ENCODE data around the gene PILRA.
"Not testable (repeated sequence)": the region's sequence is repeated elsewhere in the genome, so short reads cannot be mapped to it uniquely, and the experiment has no call there.

Gene PILRA

DNA sequence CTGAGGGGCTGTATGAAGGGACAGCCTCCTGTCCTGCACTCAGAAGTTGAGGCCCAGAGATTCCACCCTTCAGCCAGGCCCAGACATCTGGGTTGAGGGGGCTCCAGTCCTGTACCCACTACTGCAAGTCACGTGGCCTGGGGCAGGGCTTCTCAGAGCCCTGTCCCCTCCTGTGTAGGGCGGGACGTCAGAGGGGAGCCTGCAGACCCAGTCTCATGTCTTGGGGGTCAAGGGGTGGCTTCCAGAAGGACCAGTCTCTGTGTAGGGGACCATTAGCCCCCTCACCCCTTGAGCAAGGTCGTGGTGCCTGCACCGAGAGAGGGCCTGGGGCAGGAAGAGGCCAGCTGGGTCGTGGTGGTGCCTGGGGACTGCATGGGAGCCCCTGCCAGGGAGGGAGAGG is 593 bp upstream of the PILRA start:
- Mint-ChIP-seq H3K4me1 (peaks cover 27% of the 10 kb centered on the region), H3K4me3 (no peak overlapping the region), H3K36me3 (ENCODE audit: insufficient read depth) (peaks cover 6% of the 10 kb centered on the region), H3K27ac (ENCODE audit: low read depth) (peak overlapping the region; percentile 89), H3K9me3 (no peaks in the 10 kb centered on the region), H3K27me3 (no peaks in the 10 kb centered on the region)
- no peak for DNase-seq (ENCODE audit: low spot score in 2 of 2)
- no peak for ATAC-seq (replicated peaks; ENCODE audit: extremely low read depth, poor library complexity, severe bottlenecking)

DNA sequence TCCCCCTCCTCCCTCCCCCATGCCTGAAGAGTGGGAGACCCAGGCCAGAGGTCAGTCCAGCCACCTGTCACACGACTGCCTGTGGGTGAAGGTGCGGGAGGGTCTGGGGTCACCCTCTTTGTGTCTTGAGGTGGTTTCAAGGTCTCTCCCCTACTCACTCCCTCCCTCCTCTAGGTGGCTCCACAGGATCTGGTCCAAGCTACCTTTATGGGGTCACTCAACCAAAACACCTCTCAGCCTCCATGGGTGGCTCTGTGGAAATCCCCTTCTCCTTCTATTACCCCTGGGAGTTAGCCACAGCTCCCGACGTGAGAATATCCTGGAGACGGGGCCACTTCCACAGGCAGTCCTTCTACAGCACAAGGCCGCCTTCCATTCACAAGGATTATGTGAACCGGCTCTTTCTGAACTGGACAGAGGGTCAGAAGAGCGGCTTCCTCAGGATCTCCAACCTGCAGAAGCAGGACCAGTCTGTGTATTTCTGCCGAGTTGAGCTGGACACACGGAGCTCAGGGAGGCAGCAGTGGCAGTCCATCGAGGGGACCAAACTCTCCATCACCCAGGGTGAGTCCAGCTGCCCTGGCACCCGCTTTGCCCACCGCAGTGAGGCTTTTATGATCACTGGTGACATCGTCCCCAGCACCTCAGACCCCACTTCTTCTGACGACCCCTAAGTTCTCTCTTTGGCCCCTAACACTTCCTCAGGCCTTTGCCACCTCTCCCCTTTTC is 747 bp downstream of the PILRA start:
- H3K36me3 Mint-ChIP-seq (ENCODE audit: insufficient read depth); DNase-seq (ENCODE audit: low spot score in 2 of 2); ATAC-seq (replicated peaks; ENCODE audit: extremely low read depth, poor library complexity, severe bottlenecking); H3K27me3 Mint-ChIP-seq; H3K9me3 Mint-ChIP-seq: not testable (repeated sequence)
- peak overlapping the region; percentile 9 for H3K27ac Mint-ChIP-seq (ENCODE audit: low read depth)
- peaks cover 22% of the 10 kb centered on the region for H3K4me1 Mint-ChIP-seq
- peak overlapping the region; percentile 27 for H3K4me3 Mint-ChIP-seq

DNA sequence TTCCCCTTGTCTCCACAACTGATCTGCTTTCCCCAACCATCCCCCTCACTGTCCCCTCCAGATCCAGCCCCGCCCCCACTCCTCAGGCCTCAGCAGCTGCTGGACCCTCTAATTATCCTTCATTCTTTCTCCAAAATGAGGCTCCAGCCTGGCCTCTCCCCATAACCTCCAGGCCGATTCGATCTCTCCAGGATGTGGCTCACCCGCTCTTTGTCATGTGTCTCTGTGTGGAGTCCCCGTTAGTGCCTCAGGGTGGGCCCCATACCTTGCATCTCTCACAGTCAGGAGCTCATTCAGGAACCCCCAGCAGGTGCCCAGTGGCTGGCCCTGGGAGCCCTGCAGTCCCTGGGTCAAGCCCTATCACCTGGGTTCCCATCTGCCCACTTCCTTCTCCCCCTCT is 1.3 kb downstream of the PILRA start:
- peaks cover 20% of the 10 kb centered on the region for H3K4me1 Mint-ChIP-seq
- H3K9me3 Mint-ChIP-seq: no peaks in the 10 kb centered on the region
- H3K36me3 Mint-ChIP-seq (ENCODE audit: insufficient read depth): peaks cover 3% of the 10 kb centered on the region
- no peaks in the 10 kb centered on the region for H3K27me3 Mint-ChIP-seq
- ATAC-seq (replicated peaks; ENCODE audit: extremely low read depth, poor library complexity, severe bottlenecking): peak; percentile 24
- no peak for DNase-seq (ENCODE audit: low spot score in 2 of 2)
- H3K27ac Mint-ChIP-seq (ENCODE audit: low read depth): peak overlapping the region; percentile 9
- H3K4me3 Mint-ChIP-seq: peak overlapping the region; percentile 27

DNA sequence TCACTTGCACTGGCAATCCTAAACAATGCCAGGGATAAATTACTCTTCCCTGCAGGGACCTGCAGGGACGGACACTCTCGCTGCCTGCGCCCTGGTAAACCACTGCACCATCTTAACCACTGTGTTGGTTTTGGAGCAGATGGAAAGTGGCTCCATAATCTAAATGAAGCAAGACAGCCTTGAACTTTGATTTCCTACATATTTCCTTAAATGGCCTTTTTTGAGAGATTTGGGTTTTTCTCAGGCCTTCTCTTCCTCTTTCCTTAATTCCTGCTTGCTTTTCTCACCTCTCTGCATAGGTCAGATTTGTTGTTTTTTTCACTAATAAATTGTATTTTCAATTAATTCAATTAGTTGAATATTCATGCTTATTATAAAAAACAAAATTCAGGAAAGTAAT is 2.8 kb downstream of the PILRA start:
- H3K9me3 Mint-ChIP-seq: no peaks in the 10 kb centered on the region
- ATAC-seq (replicated peaks; ENCODE audit: extremely low read depth, poor library complexity, severe bottlenecking) (no peak), DNase-seq (ENCODE audit: low spot score in 2 of 2) (no peak)
- no peaks in the 10 kb centered on the region for H3K27me3 Mint-ChIP-seq
- peaks cover 5% of the 10 kb centered on the region for H3K36me3 Mint-ChIP-seq (ENCODE audit: insufficient read depth)
- peaks cover 20% of the 10 kb centered on the region for H3K4me1 Mint-ChIP-seq
- no peak overlapping the region for H3K4me3 Mint-ChIP-seq
- H3K27ac Mint-ChIP-seq (ENCODE audit: low read depth): peak overlapping the region; percentile 14

DNA sequence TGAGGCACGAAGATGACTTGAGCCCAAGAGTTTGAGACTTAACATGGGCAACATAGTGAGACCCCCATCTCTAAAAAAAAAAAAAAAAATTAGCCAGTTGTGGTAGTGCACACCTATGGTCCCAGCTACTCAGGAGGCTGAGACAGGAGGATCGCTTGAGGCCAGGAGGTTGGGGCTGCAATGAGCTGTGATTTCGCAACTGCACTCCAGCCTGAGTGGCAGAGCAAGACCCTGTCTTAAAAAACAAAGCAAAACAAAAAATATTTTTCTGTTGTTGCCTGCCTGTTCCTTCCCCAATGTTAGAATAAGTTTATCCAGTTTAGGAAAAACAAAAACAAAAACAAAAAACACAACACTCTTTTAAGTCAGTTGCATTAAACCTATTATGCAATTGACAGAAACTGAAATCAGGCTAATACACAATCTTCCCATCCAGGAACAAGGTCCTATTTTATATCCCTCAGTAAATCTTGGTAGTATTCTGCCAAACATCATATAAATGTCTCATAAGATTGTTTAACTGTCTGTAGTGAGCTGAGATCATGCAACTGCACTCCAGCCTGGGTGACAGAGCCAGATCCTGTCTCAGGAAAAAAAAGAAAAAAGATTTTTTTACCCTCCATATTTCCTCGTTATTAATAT is 4.9 kb downstream of the PILRA start:
- Mint-ChIP-seq H3K9me3 (no peaks in the 10 kb centered on the region), H3K27me3 (no peaks in the 10 kb centered on the region), H3K36me3 (ENCODE audit: insufficient read depth) (peaks cover 3% of the 10 kb centered on the region), H3K4me3 (no peak overlapping the region), H3K4me1 (peaks cover 13% of the 10 kb centered on the region), H3K27ac (ENCODE audit: low read depth) (no peak overlapping the region)
- no peak for ATAC-seq (replicated peaks; ENCODE audit: extremely low read depth, poor library complexity, severe bottlenecking)
- no peak for DNase-seq (ENCODE audit: low spot score in 2 of 2)

DNA sequence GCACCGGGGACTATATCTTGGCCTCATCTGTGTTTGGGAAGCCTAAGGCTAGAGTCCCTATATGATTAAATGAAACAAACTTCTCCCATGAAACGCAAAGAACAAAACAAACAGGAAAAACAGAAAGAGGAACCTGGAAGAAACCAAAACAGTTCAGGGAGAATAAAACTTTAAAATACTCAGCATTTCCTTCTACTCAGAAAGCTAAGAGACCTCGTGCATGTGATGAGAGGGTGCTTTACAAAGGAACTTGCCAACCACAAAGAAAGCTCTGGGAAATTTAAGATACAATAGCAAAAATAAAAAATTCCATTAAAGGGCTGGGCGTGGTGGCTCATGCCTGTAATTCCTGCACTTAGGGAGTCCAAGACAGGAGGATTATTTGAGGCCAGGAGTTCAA is 6.9 kb downstream of the PILRA start:
- H3K4me1 Mint-ChIP-seq: peaks cover under 1% of the 10 kb centered on the region
- no peak overlapping the region for H3K27ac Mint-ChIP-seq (ENCODE audit: low read depth)
- peaks cover 4% of the 10 kb centered on the region for H3K36me3 Mint-ChIP-seq (ENCODE audit: insufficient read depth)
- ATAC-seq (replicated peaks; ENCODE audit: extremely low read depth, poor library complexity, severe bottlenecking): no peak
- H3K9me3 Mint-ChIP-seq: no peaks in the 10 kb centered on the region
- no peak overlapping the region for H3K4me3 Mint-ChIP-seq
- DNase-seq (ENCODE audit: low spot score in 2 of 2): no peak
- no peaks in the 10 kb centered on the region for H3K27me3 Mint-ChIP-seq

DNA sequence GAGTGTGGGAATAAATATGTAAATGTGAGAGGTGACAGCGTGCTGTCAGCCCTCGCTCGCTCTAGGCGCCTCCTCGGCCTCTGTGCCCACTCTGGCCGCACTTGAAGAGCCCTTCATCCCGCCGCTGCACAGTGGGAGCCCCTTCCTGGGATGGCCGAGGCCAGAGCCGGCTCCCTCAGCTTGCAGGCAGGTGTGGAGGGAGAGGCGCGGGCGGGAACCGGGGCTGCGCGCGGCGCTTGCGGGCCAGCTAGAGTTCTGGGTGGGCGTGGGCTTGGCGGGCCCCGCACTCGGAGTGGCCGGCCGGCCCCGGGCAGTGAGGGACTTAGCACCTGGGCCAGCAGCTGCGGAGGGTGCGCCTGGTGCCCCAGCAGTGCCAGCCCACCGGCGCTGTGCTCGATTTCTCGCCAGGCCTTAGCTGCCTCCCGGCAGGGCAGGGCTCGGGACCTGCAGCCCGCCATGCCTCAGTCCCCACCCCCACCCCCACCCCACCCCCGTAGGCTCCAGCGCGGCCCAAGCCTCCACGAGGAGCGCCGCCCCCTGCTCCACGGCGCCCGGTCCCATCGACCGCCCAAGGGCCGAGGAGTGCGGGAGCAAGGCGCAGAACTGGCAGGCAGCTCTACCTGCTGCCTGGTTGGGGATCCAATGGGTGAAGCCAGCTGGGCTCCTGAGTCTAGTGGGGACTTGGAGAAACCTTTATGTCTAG is 8.4 kb downstream of the PILRA start:
- not testable (repeated sequence) for H3K27ac Mint-ChIP-seq (ENCODE audit: low read depth); H3K27me3 Mint-ChIP-seq; H3K9me3 Mint-ChIP-seq; H3K4me1 Mint-ChIP-seq; H3K36me3 Mint-ChIP-seq (ENCODE audit: insufficient read depth); ATAC-seq (replicated peaks; ENCODE audit: extremely low read depth, poor library complexity, severe bottlenecking); H3K4me3 Mint-ChIP-seq; DNase-seq (ENCODE audit: low spot score in 2 of 2)

DNA sequence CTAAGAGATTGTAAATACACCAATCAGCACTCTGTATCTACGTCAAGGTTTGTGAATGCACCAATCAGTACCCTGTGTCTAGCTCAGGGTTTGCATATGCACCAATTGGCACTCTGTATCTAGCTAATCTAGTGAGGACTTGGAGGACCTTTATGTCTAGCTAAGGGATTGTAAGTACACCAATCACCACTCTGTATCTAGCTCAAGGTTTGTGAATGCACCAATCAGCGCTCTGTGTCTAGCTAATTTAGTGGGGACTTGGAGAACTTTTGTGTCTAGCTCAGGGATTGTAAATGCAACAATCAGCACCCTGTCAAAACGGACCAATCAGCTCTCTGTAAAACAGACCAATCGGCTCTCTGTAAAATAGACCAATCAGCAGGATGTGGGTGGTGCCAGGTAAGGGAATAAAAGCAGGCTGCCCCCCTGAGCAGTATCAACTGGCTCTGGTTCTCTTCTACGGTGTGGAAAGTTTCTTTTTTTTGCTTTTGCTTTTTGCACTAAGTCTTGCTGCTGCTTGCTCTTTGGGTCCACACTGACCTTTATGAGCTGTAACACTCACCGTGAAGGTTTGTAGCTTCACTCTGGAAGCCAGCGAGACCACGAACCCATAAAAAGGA is 9.1 kb downstream of the PILRA start:
- not testable (repeated sequence) for H3K4me1 Mint-ChIP-seq; ATAC-seq (replicated peaks; ENCODE audit: extremely low read depth, poor library complexity, severe bottlenecking); H3K9me3 Mint-ChIP-seq; H3K4me3 Mint-ChIP-seq; H3K36me3 Mint-ChIP-seq (ENCODE audit: insufficient read depth); H3K27ac Mint-ChIP-seq (ENCODE audit: low read depth); DNase-seq (ENCODE audit: low spot score in 2 of 2); H3K27me3 Mint-ChIP-seq

DNA sequence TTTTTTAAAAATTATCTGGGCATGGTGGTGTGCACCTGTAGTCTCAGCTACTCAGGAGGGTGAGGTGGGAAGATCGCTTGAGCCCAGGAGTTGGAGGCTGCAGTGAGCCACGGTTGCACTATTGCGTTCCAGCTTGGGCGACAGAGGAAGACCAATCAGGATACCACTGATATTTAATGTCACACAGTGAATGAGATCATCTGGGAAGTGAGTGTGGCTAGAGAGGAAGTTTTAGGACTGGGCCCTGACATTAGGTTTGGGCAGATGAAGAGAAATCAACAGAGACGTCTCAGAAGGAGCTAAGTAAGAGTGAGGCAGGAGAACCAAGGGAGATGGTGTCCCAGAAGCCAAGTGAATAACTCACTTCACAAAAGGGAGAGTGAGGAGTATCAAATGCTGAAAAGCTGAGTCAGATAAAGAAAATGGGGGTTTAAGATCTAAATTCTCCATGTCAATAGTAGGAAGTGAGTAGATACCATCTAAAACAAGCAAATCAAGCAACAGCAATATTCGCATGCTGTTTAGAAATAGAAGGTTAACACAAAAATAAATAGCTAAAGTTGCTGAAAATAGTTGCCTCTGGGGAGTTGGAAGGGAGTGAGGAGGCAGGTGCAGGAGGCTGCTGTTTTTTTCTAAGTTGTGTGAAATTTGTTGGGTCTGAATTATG is 11.5 kb downstream of the PILRA start:
- no peaks in the 10 kb centered on the region for H3K9me3 Mint-ChIP-seq
- peaks cover 2% of the 10 kb centered on the region for H3K27me3 Mint-ChIP-seq
- no peak overlapping the region for H3K4me3 Mint-ChIP-seq
- DNase-seq (ENCODE audit: low spot score in 2 of 2): no peak
- H3K4me1 Mint-ChIP-seq: no peaks in the 10 kb centered on the region
- ATAC-seq (replicated peaks; ENCODE audit: extremely low read depth, poor library complexity, severe bottlenecking): no peak
- H3K36me3 Mint-ChIP-seq (ENCODE audit: insufficient read depth): peaks cover 3% of the 10 kb centered on the region
- H3K27ac Mint-ChIP-seq (ENCODE audit: low read depth): peak overlapping the region; percentile 13

DNA sequence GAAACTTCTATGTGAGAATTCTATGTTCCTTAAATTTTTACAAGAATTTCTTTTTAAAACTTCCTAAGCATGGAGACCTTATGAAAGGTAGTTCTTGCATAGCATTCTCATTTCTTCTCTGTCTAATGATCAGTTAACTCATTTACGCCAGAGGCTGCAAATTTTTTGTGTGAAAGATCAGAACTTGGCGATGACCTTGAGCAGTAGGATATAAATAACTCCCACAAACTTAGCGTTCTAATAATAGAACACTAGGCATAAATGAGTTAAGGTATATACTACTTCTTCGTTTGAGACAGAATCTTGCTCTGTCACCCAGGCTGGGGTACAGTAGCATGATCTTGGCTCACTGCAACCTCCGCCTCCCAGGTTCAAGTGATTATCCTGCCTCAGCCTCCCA is 13.7 kb downstream of the PILRA start:
- no peak overlapping the region for H3K27ac Mint-ChIP-seq (ENCODE audit: low read depth)
- H3K4me3 Mint-ChIP-seq: no peak overlapping the region
- H3K36me3 Mint-ChIP-seq (ENCODE audit: insufficient read depth): peaks cover 1% of the 10 kb centered on the region
- no peaks in the 10 kb centered on the region for H3K9me3 Mint-ChIP-seq
- ATAC-seq (replicated peaks; ENCODE audit: extremely low read depth, poor library complexity, severe bottlenecking): no peak
- H3K27me3 Mint-ChIP-seq: peaks cover 15% of the 10 kb centered on the region
- no peaks in the 10 kb centered on the region for H3K4me1 Mint-ChIP-seq
- DNase-seq (ENCODE audit: low spot score in 2 of 2): no peak

DNA sequence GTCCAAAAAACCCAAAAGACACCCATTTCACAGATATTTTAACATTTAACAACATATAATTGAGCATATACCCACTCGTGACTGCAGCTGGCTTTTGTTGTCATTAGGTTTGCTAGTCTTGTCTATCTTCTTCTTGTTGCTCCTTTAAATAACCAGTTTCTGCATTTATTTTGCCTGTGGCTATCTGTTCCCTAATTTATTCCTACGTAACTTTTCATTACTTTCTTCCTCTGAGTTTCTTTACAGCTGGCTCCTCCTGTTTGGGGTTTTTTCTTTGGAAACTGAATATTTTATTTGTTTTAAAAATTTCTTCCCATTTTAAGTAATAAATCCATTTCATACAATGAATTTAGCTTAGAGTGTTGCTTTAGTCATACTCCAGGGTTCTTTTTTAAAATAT is 14.4 kb downstream of the PILRA start:
- no peaks in the 10 kb centered on the region for H3K4me1 Mint-ChIP-seq
- no peak overlapping the region for H3K4me3 Mint-ChIP-seq
- peaks cover 1% of the 10 kb centered on the region for H3K36me3 Mint-ChIP-seq (ENCODE audit: insufficient read depth)

DNA sequence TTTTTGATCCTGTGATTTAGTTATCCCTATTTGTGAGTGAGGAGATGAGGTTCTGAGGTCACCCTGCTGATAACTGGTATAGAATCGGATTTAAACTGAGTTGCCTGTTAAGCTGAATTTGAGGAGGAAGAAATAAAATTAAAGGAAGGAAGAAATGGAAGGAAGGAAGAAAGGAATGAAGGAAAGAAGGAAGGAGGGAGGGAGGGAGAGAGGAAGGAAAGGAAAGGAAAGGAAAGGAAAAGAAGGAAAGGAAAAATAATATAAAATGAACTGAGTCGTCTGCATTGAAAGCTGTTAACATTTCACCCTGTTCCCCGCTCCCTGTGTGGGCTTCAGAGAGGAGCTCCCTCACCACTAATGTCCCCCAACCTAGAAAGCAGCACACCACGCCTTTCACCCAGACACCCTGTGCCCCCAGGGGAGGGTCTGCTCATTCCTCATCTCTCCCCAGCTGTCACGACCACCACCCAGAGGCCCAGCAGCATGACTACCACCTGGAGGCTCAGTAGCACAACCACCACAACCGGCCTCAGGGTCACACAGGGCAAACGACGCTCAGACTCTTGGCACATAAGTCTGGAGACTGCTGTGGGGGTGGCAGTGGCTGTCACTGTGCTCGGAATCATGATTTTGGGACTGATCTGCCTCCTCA is 16.3 kb downstream of the PILRA start:
- ATAC-seq (replicated peaks; ENCODE audit: extremely low read depth, poor library complexity, severe bottlenecking) (no peak), DNase-seq (ENCODE audit: low spot score in 2 of 2) (no peak)
- Mint-ChIP-seq H3K4me3 (no peak overlapping the region), H3K4me1 (no peaks in the 10 kb centered on the region), H3K27ac (ENCODE audit: low read depth) (no peak overlapping the region), H3K9me3 (no peaks in the 10 kb centered on the region), H3K27me3 (peaks cover 15% of the 10 kb centered on the region), H3K36me3 (ENCODE audit: insufficient read depth) (no peaks in the 10 kb centered on the region)

More for the DNA sequence above, 14.4 kb downstream of the PILRA start:
- Mint-ChIP-seq H3K9me3 (no peaks in the 10 kb centered on the region), H3K27ac (ENCODE audit: low read depth) (no peak overlapping the region), H3K27me3 (peaks cover 15% of the 10 kb centered on the region)
- no peak for DNase-seq (ENCODE audit: low spot score in 2 of 2)
- no peak for ATAC-seq (replicated peaks; ENCODE audit: extremely low read depth, poor library complexity, severe bottlenecking)
